ENCODE data around the gene PRR5L. TPM values are rescaled to one million over a fixed set of nuclear protein-coding genes. Genes with fewer than 3 reads are reported as not detected.

PRR5L gene
- total and polyA plus RNA-seq, 4 donors = 28.4 to 30.6 (median 29.7) TPM

DNA sequence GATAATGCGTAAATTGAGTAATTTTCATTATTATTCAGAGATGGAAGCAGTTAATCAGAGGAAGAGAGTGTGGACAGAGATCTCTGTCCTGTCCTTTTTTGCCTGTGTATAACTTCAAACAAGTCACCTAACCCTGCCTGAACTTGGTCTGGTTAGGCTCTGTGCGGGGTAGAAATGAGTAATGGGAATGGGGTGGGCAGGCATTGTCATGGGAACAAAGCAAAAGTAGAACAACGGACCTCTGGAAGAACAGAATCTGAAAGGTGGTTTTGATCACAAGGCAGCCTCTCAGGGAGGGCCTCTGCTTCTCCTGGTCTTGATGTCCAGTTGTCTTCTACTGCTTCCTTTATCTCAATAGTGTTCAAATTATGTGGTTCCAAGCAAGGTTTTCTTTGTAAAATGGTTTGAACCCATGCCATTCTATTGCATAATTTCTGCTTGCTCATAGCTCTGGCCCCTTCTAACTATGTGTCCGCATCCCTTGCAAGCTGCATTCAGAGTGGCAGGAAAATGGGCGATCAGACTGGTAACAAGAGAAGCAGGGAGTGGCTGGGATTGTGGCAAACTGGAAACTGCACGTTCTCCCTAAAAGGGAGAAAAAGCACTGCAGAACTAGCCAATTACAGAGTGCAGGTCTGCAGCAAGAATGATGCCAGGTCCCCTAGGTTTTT lies 76.1 kb downstream of the PRR5L start:
- Histone ChIP-seq H3K4me3 (ENCODE audit: low read depth, low read length) (no peak overlapping the region), H3K27ac (ENCODE audit: low read depth, low read length) (no peak overlapping the region), H3K9me3 (ENCODE audit: control insufficient read depth, insufficient read depth, low read length) (no peaks in the 10 kb centered on the region), H3K4me1 (ENCODE audit: control insufficient read depth, insufficient read depth, low read length) (peaks cover 15% of the 10 kb centered on the region), H3K27me3 (ENCODE audit: control insufficient read depth, insufficient read depth, low read length) (peaks cover 15% of the 10 kb centered on the region), H3K36me3 (ENCODE audit: control insufficient read depth, insufficient read depth, low read length) (no peaks in the 10 kb centered on the region)
- 78% methylated on average over 5 of the region's 6 CpGs for WGBS (ENCODE audit: insufficient coverage)
- no peak for DNase-seq (ENCODE audit: low read depth in 4 of 6, low spot score in 6 of 6)

GRCh38 chr11:36373016-36374010 lies 77.2 kb downstream of the PRR5L start:
- H3K27ac ChIP-seq (ENCODE audit: low read depth, low read length) = no peak overlapping the region
- peaks cover 23% of the 10 kb centered on the region for H3K4me1 ChIP-seq (ENCODE audit: control insufficient read depth, insufficient read depth, low read length)
- no peak overlapping the region for H3K4me3 ChIP-seq (ENCODE audit: low read depth, low read length)
- DNase-seq (ENCODE audit: low read depth in 4 of 6, low spot score in 6 of 6) = no peak
- 100% methylated on average over 2 of the region's 6 CpGs for WGBS (ENCODE audit: insufficient coverage)
- H3K27me3 ChIP-seq (ENCODE audit: control insufficient read depth, insufficient read depth, low read length) = peaks cover 24% of the 10 kb centered on the region
- no peaks in the 10 kb centered on the region for H3K36me3 ChIP-seq (ENCODE audit: control insufficient read depth, insufficient read depth, low read length)
- no peaks in the 10 kb centered on the region for H3K9me3 ChIP-seq (ENCODE audit: control insufficient read depth, insufficient read depth, low read length)

GRCh38 chr11:36374726-36375125 lies 78.6 kb downstream of the PRR5L start:
- no peaks in the 10 kb centered on the region for H3K36me3 ChIP-seq (ENCODE audit: control insufficient read depth, insufficient read depth, low read length)
- H3K27me3 ChIP-seq (ENCODE audit: control insufficient read depth, insufficient read depth, low read length) = peaks cover 24% of the 10 kb centered on the region
- WGBS (ENCODE audit: insufficient coverage) = 64% methylated on average over 3 of the region's 4 CpGs
- H3K4me1 ChIP-seq (ENCODE audit: control insufficient read depth, insufficient read depth, low read length) = peaks cover 23% of the 10 kb centered on the region
- H3K4me3 ChIP-seq (ENCODE audit: low read depth, low read length) = no peak overlapping the region
- H3K27ac ChIP-seq (ENCODE audit: low read depth, low read length) = no peak overlapping the region
- H3K9me3 ChIP-seq (ENCODE audit: control insufficient read depth, insufficient read depth, low read length) = no peaks in the 10 kb centered on the region
- no peak for DNase-seq (ENCODE audit: low read depth in 4 of 6, low spot score in 6 of 6)

- Histone ChIP-seq H3K27me3 (ENCODE audit: control insufficient read depth, insufficient read depth, low read length) (peaks cover 24% of the 10 kb centered on the region), H3K27ac (ENCODE audit: low read depth, low read length) (peak overlapping the region; percentile 43), H3K4me3 (ENCODE audit: low read depth, low read length) (peak overlapping the region; percentile 60), H3K4me1 (ENCODE audit: control insufficient read depth, insufficient read depth, low read length) (peaks cover 23% of the 10 kb centered on the region), H3K9me3 (ENCODE audit: control insufficient read depth, insufficient read depth, low read length) (no peaks in the 10 kb centered on the region), H3K36me3 (ENCODE audit: control insufficient read depth, insufficient read depth, low read length) (no peaks in the 10 kb centered on the region)
- 9% methylated on average over 3 of the region's 9 CpGs for WGBS (ENCODE audit: insufficient coverage)
- no peak for DNase-seq (ENCODE audit: low read depth in 4 of 6, low spot score in 6 of 6)
Measured at GRCh38 chr11:36375353-36376008, 79.4 kb downstream of the PRR5L start.

- Histone ChIP-seq H3K27ac (ENCODE audit: low read depth, low read length) (peak overlapping the region; percentile 80), H3K4me3 (ENCODE audit: low read depth, low read length) (peak overlapping the region; percentile 60), H3K4me1 (ENCODE audit: control insufficient read depth, insufficient read depth, low read length) (peaks cover 23% of the 10 kb centered on the region), H3K9me3 (ENCODE audit: control insufficient read depth, insufficient read depth, low read length) (no peaks in the 10 kb centered on the region), H3K27me3 (ENCODE audit: control insufficient read depth, insufficient read depth, low read length) (peaks cover 24% of the 10 kb centered on the region), H3K36me3 (ENCODE audit: control insufficient read depth, insufficient read depth, low read length) (no peaks in the 10 kb centered on the region)
- under 1% methylated on average over 55 of the region's 55 CpGs for WGBS (ENCODE audit: insufficient coverage)
- DNase-seq (ENCODE audit: low read depth in 4 of 6, low spot score in 6 of 6) = peak in 2 of 6 donors; percentile 49 to 62
Measured at GRCh38 chr11:36376009-36376887, 80.2 kb downstream of the PRR5L start.

- peaks cover 23% of the 10 kb centered on the region for H3K4me1 ChIP-seq (ENCODE audit: control insufficient read depth, insufficient read depth, low read length)
- H3K36me3 ChIP-seq (ENCODE audit: control insufficient read depth, insufficient read depth, low read length) = no peaks in the 10 kb centered on the region
- H3K27ac ChIP-seq (ENCODE audit: low read depth, low read length) = peak overlapping the region; percentile 80
- peak overlapping the region; percentile 60 for H3K4me3 ChIP-seq (ENCODE audit: low read depth, low read length)
- no peaks in the 10 kb centered on the region for H3K9me3 ChIP-seq (ENCODE audit: control insufficient read depth, insufficient read depth, low read length)
- H3K27me3 ChIP-seq (ENCODE audit: control insufficient read depth, insufficient read depth, low read length) = peaks cover 24% of the 10 kb centered on the region
- peak in 2 of 6 donors; percentile 75 to 76 for DNase-seq (ENCODE audit: low read depth in 4 of 6, low spot score in 6 of 6)
- WGBS (ENCODE audit: insufficient coverage) = under 1% methylated on average over 68 of the region's 68 CpGs
Measured at GRCh38 chr11:36376888-36377758, 81.0 kb downstream of the PRR5L start.

DNA sequence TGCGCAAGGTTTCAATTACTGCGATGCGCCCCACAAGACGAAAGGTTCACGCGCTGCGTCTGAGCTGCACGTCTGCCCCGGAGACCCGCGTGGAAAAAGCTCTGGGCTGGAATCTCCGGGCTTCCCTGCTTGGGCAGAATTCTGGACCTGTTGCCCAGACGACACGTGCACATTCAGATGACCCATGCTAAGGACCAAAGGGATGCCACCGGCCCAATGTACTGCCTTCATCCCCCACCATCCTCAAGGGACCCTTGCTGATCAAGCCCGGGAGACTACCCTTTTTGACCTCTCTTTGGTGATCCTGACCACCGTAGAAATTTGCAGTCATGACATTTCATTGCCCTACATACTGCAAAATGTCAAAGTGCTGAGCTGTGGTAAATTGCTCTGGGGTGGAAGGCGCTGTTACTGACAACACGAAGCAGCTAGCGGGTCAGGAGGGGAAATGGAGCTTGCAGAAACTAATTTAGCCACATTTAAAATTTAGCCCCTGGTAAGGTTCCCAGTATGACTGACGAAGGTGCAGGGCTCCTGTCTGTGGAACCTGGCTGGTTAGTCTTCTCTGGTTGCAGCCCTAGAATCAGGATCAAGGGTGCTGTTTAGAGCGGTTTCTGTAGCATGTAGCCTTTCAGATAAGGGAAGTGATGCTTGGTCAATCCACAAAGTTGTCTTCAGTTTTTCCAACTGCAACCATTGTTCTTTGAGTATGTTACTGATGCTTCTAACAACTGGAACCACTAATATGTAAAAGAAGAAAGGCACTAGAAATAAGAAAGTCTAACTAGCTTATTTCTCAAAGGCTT lies 81.9 kb downstream of the PRR5L start:
- Histone ChIP-seq H3K9me3 (ENCODE audit: control insufficient read depth, insufficient read depth, low read length) (no peaks in the 10 kb centered on the region), H3K4me1 (ENCODE audit: control insufficient read depth, insufficient read depth, low read length) (peaks cover 26% of the 10 kb centered on the region), H3K4me3 (ENCODE audit: low read depth, low read length) (peak overlapping the region; percentile 60), H3K36me3 (ENCODE audit: control insufficient read depth, insufficient read depth, low read length) (no peaks in the 10 kb centered on the region), H3K27ac (ENCODE audit: low read depth, low read length) (peak overlapping the region; percentile 80), H3K27me3 (ENCODE audit: control insufficient read depth, insufficient read depth, low read length) (peaks cover 24% of the 10 kb centered on the region)
- 10% methylated on average over 20 of the region's 22 CpGs for WGBS (ENCODE audit: insufficient coverage)
- DNase-seq (ENCODE audit: low read depth in 4 of 6, low spot score in 6 of 6) = peak in 1 of 6 donors; percentile 37

DNA sequence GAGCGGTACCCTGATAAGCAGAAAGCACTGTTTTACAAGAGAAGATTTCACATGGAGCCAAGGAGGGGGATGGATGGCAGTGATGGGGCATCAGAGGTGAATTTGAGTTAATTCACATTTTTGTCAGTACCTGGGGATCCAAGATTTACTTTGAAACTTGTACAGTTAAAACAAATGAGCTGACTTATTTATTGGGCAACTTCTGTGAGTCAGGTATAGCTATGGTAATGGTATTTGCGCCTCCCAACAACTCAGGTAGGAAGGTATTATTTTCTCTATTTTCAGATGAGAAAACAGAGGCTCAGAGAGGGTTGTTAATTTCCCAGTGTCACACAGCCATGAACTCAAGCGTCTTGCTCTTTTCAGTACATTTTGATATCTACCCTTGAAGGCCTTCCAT lies 83.6 kb downstream of the PRR5L start:
- H3K36me3 ChIP-seq (ENCODE audit: control insufficient read depth, insufficient read depth, low read length) = no peaks in the 10 kb centered on the region
- WGBS (ENCODE audit: insufficient coverage) = 92% methylated on average over 1 of the region's 3 CpGs
- no peak overlapping the region for H3K27ac ChIP-seq (ENCODE audit: low read depth, low read length)
- DNase-seq (ENCODE audit: low read depth in 4 of 6, low spot score in 6 of 6) = no peak
- peaks cover 24% of the 10 kb centered on the region for H3K27me3 ChIP-seq (ENCODE audit: control insufficient read depth, insufficient read depth, low read length)
- H3K4me3 ChIP-seq (ENCODE audit: low read depth, low read length) = no peak overlapping the region
- no peaks in the 10 kb centered on the region for H3K9me3 ChIP-seq (ENCODE audit: control insufficient read depth, insufficient read depth, low read length)
- peaks cover 30% of the 10 kb centered on the region for H3K4me1 ChIP-seq (ENCODE audit: control insufficient read depth, insufficient read depth, low read length)

Measured in spinal cord (tissue), 10 donors.